IMR-90 (cell line): Measurements from ENCODE around the gene PIR. TPM values are rescaled to one million over a fixed set of nuclear protein-coding genes. Genes with fewer than 3 reads are reported as not detected.

Source experiments
- ATAC-seq: fragments of 200-7000 bp; cut with Tn5 transposase; 2 replicates; pipeline ENCODE4 v1.9.1; 2020; ENCODE audit warnings: low read depth, mild to moderate bottlenecking, moderate library complexity
- BruUV-seq: library from RNA; stranded (reverse); fragments of 400-500 nt; replicated peaks from 2 replicates; lab custom pipeline; 2021; lab: Mats Ljungman, UMichigan
- CTCF ChIA-PET: fragments of 300-600 bp; formaldehyde crosslinking; extraction: SDS; loops from one replicate; lab custom pipeline; 2021; ENCODE audit warnings: antibody characterized with exemption; lab: Yijun Ruan, JAX
- POLR2A ChIA-PET: fragments of 300-600 bp; sonication (Branson Sonifier 250); formaldehyde crosslinking; loops from one replicate; lab custom pipeline; 2022; ENCODE audit warnings: antibody characterized with exemption; ENCODE audit not compliant: unreplicated experiment; lab: Charles Lee
- DNase-seq: peaks from one replicate; pipeline ENCODE4 v3.0.0; 2013
- H2AFZ ChIP-seq: replicated peaks from 2 replicates; pipeline ENCODE3; 2013; ENCODE audit warnings: low read length, mild to moderate bottlenecking; ENCODE audit not compliant: poor library complexity
- H2AK5ac ChIP-seq: 2 replicates; pipeline ENCODE4 v1.6.1; 2013; ENCODE audit warnings: low read depth, low read length, inconsistent platforms
- H2AK9ac ChIP-seq: replicated peaks from 2 replicates; pipeline ENCODE3; 2013; ENCODE audit warnings: mild to moderate bottlenecking, low read depth, low read length, moderate library complexity; ENCODE audit not compliant: poor library complexity
- H2BK120ac ChIP-seq: 2 replicates; pipeline ENCODE4 v1.6.1; 2013; ENCODE audit warnings: low read depth, low read length, inconsistent platforms
- H2BK15ac ChIP-seq: 3 replicates; pipeline ENCODE4 v1.6.1; 2013; ENCODE audit warnings: low read depth, low read length, inconsistent platforms
- H2BK20ac ChIP-seq: 2 replicates; pipeline ENCODE4 v1.6.1; 2013; ENCODE audit warnings: low read depth, mild to moderate bottlenecking, inconsistent platforms, low read length, moderate library complexity
- H2BK5ac ChIP-seq: 2 replicates; pipeline ENCODE4 v1.6.1; 2013; ENCODE audit warnings: mild to moderate bottlenecking, low read depth, low read length, inconsistent platforms; ENCODE audit not compliant: poor library complexity, severe bottlenecking
- H3K14ac ChIP-seq: replicated peaks from 2 replicates; pipeline ENCODE4 v1.6.1; 2013; ENCODE audit warnings: low read depth, low read length, inconsistent platforms
- H3K18ac ChIP-seq: 2 replicates; pipeline ENCODE4 v1.6.1; 2013; ENCODE audit warnings: low read depth, low read length, control low read depth
- H3K23ac ChIP-seq: 2 replicates; pipeline ENCODE4 v1.6.1; 2013; ENCODE audit warnings: low read depth, low read length, inconsistent platforms
- H3K27ac ChIP-seq: 2 replicates; pipeline ENCODE4 v1.5.1; 2013; ENCODE audit warnings: mild to moderate bottlenecking, control low read depth, low read length; ENCODE audit not compliant: insufficient read depth
- H3K27me3 ChIP-seq: 2 replicates; pipeline ENCODE4 v1.6.1; 2013; ENCODE audit warnings: low read length; ENCODE audit not compliant: control insufficient read depth, insufficient read depth
- H3K36me3 ChIP-seq: 2 replicates; pipeline ENCODE4 v1.6.1; 2013; ENCODE audit warnings: low read length, mixed read lengths; ENCODE audit not compliant: control insufficient read depth, insufficient read depth
- H3K4ac ChIP-seq: 2 replicates; pipeline ENCODE4 v1.6.1; 2013; ENCODE audit warnings: low read depth, low read length, inconsistent platforms
- H3K4me1 ChIP-seq: 2 replicates; pipeline ENCODE4 v1.6.1; 2013; ENCODE audit warnings: low read length, mixed read lengths; ENCODE audit not compliant: control insufficient read depth, insufficient read depth
- H3K4me2 ChIP-seq: 2 replicates; pipeline ENCODE4 v1.6.1; 2013; ENCODE audit warnings: low read depth, mild to moderate bottlenecking, control low read depth, low read length, moderate library complexity
- H3K4me3 ChIP-seq: 2 replicates; pipeline ENCODE4 v1.5.1; 2013; ENCODE audit warnings: low read depth, mild to moderate bottlenecking, control low read depth, low read length, moderate library complexity; ENCODE audit not compliant: insufficient read depth
- H3K56ac ChIP-seq: 2 replicates; pipeline ENCODE4 v1.6.1; 2013; ENCODE audit warnings: low read length, inconsistent platforms; ENCODE audit not compliant: insufficient read depth; ENCODE audit errors: extremely low read depth
- H3K79me1 ChIP-seq, 2 experiments: 2 replicates each; pipeline ENCODE4 v1.6.1; 2013; ENCODE audit warnings: low read length in 2 of 2, inconsistent platforms in 1 of 2, low read depth in 1 of 2
- H3K9ac ChIP-seq: 2 replicates; pipeline ENCODE4 v1.6.1; 2013; ENCODE audit warnings: low read depth, low read length, control low read depth
- H3K9me1 ChIP-seq: 2 replicates; pipeline ENCODE4 v1.6.1; 2013; ENCODE audit warnings: low read length, inconsistent platforms; ENCODE audit not compliant: insufficient read depth
- H3K9me3 ChIP-seq: 2 replicates; pipeline ENCODE4 v1.6.1; 2013; ENCODE audit warnings: low read length; ENCODE audit not compliant: control insufficient read depth, insufficient read depth
- H4K20me1 ChIP-seq: 2 replicates; pipeline ENCODE4 v1.6.1; 2013; ENCODE audit warnings: low read length, inconsistent platforms; ENCODE audit not compliant: insufficient read depth
- H4K5ac ChIP-seq: 2 replicates; pipeline ENCODE4 v1.6.1; 2013; ENCODE audit warnings: mild to moderate bottlenecking, low read depth, low read length, control low read depth
- H4K8ac ChIP-seq, 2 experiments: 2 replicates each; pipeline ENCODE4 v1.6.1; 2013; ENCODE audit warnings: low read depth in 2 of 2, low read length in 2 of 2, control low read depth in 1 of 2, inconsistent platforms in 1 of 2
- H4K91ac ChIP-seq: 2 replicates; pipeline ENCODE4 v1.6.1; 2013; ENCODE audit warnings: low read depth, low read length, inconsistent platforms; ENCODE audit not compliant: insufficient read depth
- BHLHE40 ChIP-seq: fragments of 150-350 bp; IDR thresholded peaks from 2 replicates; pipeline ENCODE4 v1.6.1; 2016; ENCODE audit warnings: mild to moderate bottlenecking, low read depth, low read length
- CEBPB ChIP-seq: IDR thresholded peaks from 2 replicates; pipeline ENCODE4 v1.6.1; 2012; ENCODE audit warnings: low read depth, low read length, improper control_type of control experiment
- CHD1 ChIP-seq: IDR thresholded peaks from 2 replicates; pipeline ENCODE4 v1.6.1; 2012; ENCODE audit warnings: low read depth, low read length, improper control_type of control experiment
- FOS ChIP-seq: fragments of 150-350 bp; IDR thresholded peaks from 2 replicates; pipeline ENCODE4 v1.6.1; 2016; ENCODE audit warnings: low read depth, low read length
- MAFK ChIP-seq: IDR thresholded peaks from 2 replicates; pipeline ENCODE4 v1.6.1; 2012; ENCODE audit warnings: low read depth, low read length, improper control_type of control experiment
- MAZ ChIP-seq: IDR thresholded peaks from 2 replicates; pipeline ENCODE4 v1.6.1; 2012; ENCODE audit warnings: low read depth, mild to moderate bottlenecking, low read length, improper control_type of control experiment, moderate library complexity, borderline replicate concordance
- MXI1 ChIP-seq: IDR thresholded peaks from 2 replicates; pipeline ENCODE4 v1.6.1; 2012; ENCODE audit warnings: low read depth, mild to moderate bottlenecking, low read length, moderate library complexity, borderline replicate concordance
- POLR2A ChIP-seq: IDR thresholded peaks from 2 replicates; pipeline ENCODE4 v1.6.1; 2012; ENCODE audit warnings: mild to moderate bottlenecking, low read depth, low read length
- RAD21 ChIP-seq: IDR thresholded peaks from 2 replicates; pipeline ENCODE4 v1.6.1; 2012; ENCODE audit warnings: low read length, improper control_type of control experiment
- RCOR1 ChIP-seq: IDR thresholded peaks from 2 replicates; pipeline ENCODE4 v1.6.1; 2012; ENCODE audit warnings: mild to moderate bottlenecking, low read length, improper control_type of control experiment; ENCODE audit not compliant: insufficient replicate concordance
- RFX5 ChIP-seq: IDR thresholded peaks from 2 replicates; pipeline ENCODE4 v1.8.0; 2012; ENCODE audit warnings: low read depth, mild to moderate bottlenecking, low read length, moderate library complexity
- WGBS, 2 experiments: methylation state at CpG; one replicate each; pipeline versions ENCODE4 v1.1.5 to v1.1.7; 2013; ENCODE audit warnings: missing lambda C conversion rate in 2 of 2; ENCODE audit not compliant: insufficient read length in 1 of 2; ENCODE audit errors: extremely low coverage in 2 of 2; 5-methylcytosine and 5-hydroxymethylcytosine counted together
- dilution Hi-C: fragments of 300-500 bp; cut with HindIII; formaldehyde crosslinking; loops from one replicate; pipeline ENCODE4 v1.14.3; 2018; ENCODE audit warnings: low sequenced_read_pairs; ENCODE audit not compliant: unreplicated experiment
- in situ Hi-C: fragments of 300-500 bp; cut with MboI; formaldehyde crosslinking; loops from 3 replicates; pipeline ENCODE4 v1.14.3; 2019; ENCODE audit warnings: low sequenced_read_pairs, inconsistent platforms, mixed read lengths
- intact Hi-C: fragments of 100-400 bp; cut with micrococcal nuclease; formaldehyde crosslinking; loops from 2 replicates; pipeline ENCODE4 v1.10.0; 2022
- polyA plus RNA-seq, 3 experiments: library from polyadenylated mRNA; depleted of rRNA; stranded (reverse); fragments of >200 nt; gene quantifications; 2 replicates each; pipeline ENCODE4 v1.2.3, GENCODE V29; 2012; ENCODE audit warnings: low replicate concordance in 1 of 3
- total RNA-seq: library from RNA; depleted of rRNA; stranded (reverse); fragments of >200 nt; gene quantifications from 2 replicates; pipeline ENCODE4 v1.2.3, GENCODE V29; 2012
- TF ChIP-seq, protein P1 (sequence below): fragments of 150-350 bp; IDR thresholded peaks from 2 replicates; pipeline ENCODE4 v1.6.1; 2017; ENCODE audit warnings: mild to moderate bottlenecking, antibody characterized with exemption, low read length, low read depth
- TF ChIP-seq, protein P2 (sequence below): conservative IDR thresholded peaks from 2 replicates; pipeline ENCODE4 v1.5.1; 2012; ENCODE audit warnings: mild to moderate bottlenecking, low read depth, low read length, improper control_type of control experiment
- TF ChIP-seq, protein P3 (sequence below): fragments of 150-350 bp; IDR thresholded peaks from 2 replicates; pipeline ENCODE4 v1.6.1; 2016; ENCODE audit warnings: low read depth, mild to moderate bottlenecking, low read length, moderate library complexity, borderline replicate concordance

Gene PIR
- total and polyA plus RNA-seq, 2 of the 4 experiments (the other 2 are of a cell fraction): 5.7 to 8.7 TPM

DNA sequence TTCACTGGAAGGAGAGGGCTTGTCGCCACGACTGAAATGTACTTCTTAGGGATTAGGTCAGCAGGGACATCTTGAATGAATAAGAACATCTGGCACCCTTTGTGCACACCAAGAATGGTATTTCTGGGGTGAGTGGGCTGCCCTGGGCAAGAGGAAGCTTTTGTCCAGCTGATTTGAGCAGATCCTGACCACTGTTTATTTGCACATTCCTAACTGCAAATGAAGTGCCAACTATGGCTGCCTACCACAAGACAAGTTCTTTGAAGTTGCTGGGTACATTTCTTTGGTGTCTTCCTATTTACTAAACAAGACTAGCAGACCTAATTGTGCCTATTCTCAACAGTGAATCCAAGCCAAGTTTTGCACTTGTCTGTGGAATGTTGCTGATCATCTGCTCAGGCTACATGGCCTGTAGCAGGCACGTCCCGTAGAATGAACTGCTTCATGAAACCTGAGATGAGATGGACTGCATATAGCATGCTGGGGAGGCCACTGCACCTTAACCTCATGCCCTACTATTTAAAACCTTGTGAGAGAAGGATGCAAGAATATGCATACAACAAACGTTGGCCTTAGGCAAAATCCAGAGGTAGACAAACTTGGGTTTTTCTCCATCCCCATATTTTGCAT is 45.0 kb downstream of the PIR start:
- H2BK20ac ChIP-seq: no peak overlapping the region
- CTCF ChIA-PET: no interaction called here
- 25% methylated on average over 1 of the region's 5 CpGs; no CpG with 5 or more reads in 1 of the 2 experiments for WGBS, 2 experiments
- no peak overlapping the region for H2BK15ac ChIP-seq
- TF ChIP-seq, protein P1, sequence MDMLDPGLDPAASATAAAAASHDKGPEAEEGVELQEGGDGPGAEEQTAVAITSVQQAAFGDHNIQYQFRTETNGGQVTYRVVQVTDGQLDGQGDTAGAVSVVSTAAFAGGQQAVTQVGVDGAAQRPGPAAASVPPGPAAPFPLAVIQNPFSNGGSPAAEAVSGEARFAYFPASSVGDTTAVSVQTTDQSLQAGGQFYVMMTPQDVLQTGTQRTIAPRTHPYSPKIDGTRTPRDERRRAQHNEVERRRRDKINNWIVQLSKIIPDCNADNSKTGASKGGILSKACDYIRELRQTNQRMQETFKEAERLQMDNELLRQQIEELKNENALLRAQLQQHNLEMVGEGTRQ: no peak
- no peak for TF ChIP-seq RFX5
- TF ChIP-seq MAFK: no peak
- no peak for TF ChIP-seq MXI1
- TF ChIP-seq RCOR1: no peak
- TF ChIP-seq RAD21: no peak
- no peak for TF ChIP-seq CEBPB
- TF ChIP-seq, protein P2, sequence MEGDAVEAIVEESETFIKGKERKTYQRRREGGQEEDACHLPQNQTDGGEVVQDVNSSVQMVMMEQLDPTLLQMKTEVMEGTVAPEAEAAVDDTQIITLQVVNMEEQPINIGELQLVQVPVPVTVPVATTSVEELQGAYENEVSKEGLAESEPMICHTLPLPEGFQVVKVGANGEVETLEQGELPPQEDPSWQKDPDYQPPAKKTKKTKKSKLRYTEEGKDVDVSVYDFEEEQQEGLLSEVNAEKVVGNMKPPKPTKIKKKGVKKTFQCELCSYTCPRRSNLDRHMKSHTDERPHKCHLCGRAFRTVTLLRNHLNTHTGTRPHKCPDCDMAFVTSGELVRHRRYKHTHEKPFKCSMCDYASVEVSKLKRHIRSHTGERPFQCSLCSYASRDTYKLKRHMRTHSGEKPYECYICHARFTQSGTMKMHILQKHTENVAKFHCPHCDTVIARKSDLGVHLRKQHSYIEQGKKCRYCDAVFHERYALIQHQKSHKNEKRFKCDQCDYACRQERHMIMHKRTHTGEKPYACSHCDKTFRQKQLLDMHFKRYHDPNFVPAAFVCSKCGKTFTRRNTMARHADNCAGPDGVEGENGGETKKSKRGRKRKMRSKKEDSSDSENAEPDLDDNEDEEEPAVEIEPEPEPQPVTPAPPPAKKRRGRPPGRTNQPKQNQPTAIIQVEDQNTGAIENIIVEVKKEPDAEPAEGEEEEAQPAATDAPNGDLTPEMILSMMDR: no peak
- TF ChIP-seq CHD1: no peak
- TF ChIP-seq, protein P3, sequence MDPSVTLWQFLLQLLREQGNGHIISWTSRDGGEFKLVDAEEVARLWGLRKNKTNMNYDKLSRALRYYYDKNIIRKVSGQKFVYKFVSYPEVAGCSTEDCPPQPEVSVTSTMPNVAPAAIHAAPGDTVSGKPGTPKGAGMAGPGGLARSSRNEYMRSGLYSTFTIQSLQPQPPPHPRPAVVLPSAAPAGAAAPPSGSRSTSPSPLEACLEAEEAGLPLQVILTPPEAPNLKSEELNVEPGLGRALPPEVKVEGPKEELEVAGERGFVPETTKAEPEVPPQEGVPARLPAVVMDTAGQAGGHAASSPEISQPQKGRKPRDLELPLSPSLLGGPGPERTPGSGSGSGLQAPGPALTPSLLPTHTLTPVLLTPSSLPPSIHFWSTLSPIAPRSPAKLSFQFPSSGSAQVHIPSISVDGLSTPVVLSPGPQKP: no peak
- no peak for TF ChIP-seq POLR2A
- TF ChIP-seq BHLHE40: no peak; the same call in 1 of the 2 replicates
- TF ChIP-seq MAZ: no peak
- TF ChIP-seq FOS: no peak
- H3K18ac ChIP-seq: no peak overlapping the region
- no peak overlapping the region for H3K27ac ChIP-seq
- H3K9me1 ChIP-seq: no peaks in the 10 kb centered on the region
- no TSS peak for BruUV-seq
- intact Hi-C loops: no loop called here
- in situ Hi-C loops: no loop called here
- H3K9ac ChIP-seq: no peak overlapping the region
- no peaks in the 10 kb centered on the region for H3K79me1 ChIP-seq
- no peaks in the 10 kb centered on the region for H4K20me1 ChIP-seq
- no peak overlapping the region for H2AFZ ChIP-seq
- H3K4me2 ChIP-seq: 0 out of 2 replicates have a peak overlapping the region, but pooled peaks have one; percentile 13
- H4K91ac ChIP-seq: no peak overlapping the region
- no peak overlapping the region for H4K8ac ChIP-seq
- H3K36me3 ChIP-seq: no peaks in the 10 kb centered on the region
- DNase-seq (peak; percentile 54), ATAC-seq (peak; percentile 79)
- dilution Hi-C loops: no loop called here
- H3K23ac ChIP-seq: no peak overlapping the region
- peaks cover 5% of the 10 kb centered on the region for H3K4me1 ChIP-seq
- POLR2A ChIA-PET: no interaction called here
- no peak overlapping the region for H3K4me3 ChIP-seq
- no peaks in the 10 kb centered on the region for H3K9me3 ChIP-seq
- H3K4ac ChIP-seq: no peak overlapping the region
- no peak overlapping the region for H2BK120ac ChIP-seq
- H3K14ac ChIP-seq: no peak overlapping the region
- H2AK5ac ChIP-seq: no peak overlapping the region
- no peak overlapping the region for H4K5ac ChIP-seq
- H2BK5ac ChIP-seq: no peak overlapping the region
- H2AK9ac ChIP-seq: no peak overlapping the region
- peaks cover 2% of the 10 kb centered on the region; the same call in 1 of the 2 replicates for H3K27me3 ChIP-seq
- H3K56ac ChIP-seq: no peak overlapping the region
